K562 (cell line): ENCODE results near the gene NEDD8. TPM values are rescaled to one million over a fixed set of nuclear protein-coding genes. Genes with fewer than 3 reads are reported as not detected.

Experiments used
- BRD4 ChIP-seq: fragments of 200-600 bp; sonication (generic); IDR thresholded peaks from 2 replicates; pipeline ENCODE4 v1.6.1; 2017; ENCODE audit warnings: inconsistent platforms
- NELFE ChIP-seq: IDR thresholded peaks from 2 replicates; pipeline ENCODE4 v1.6.1; 2011; ENCODE audit warnings: mild to moderate bottlenecking; ENCODE audit not compliant: insufficient read depth, insufficient read length
- TGIF2 ChIP-seq: sonication (generic); formaldehyde crosslinking; IDR thresholded peaks from 2 replicates; pipeline ENCODE4 v1.8.1; 2022; ENCODE audit warnings: mild to moderate bottlenecking, missing genetic modification reagents, moderate library complexity
- ZBTB7A ChIP-seq: IDR thresholded peaks from 2 replicates; pipeline ENCODE4 v1.6.1; 2011; ENCODE audit warnings: low read depth, mild to moderate bottlenecking, low read length, moderate library complexity, borderline replicate concordance; ENCODE audit not compliant: control insufficient read depth
- ZNF740 ChIP-seq, 3 experiments: fragments of 200-800 bp in 1 of 3; sonication (Bioruptor generic) in 1 of 3; sonication (generic) in 1 of 3; formaldehyde crosslinking in 1 of 3; IDR thresholded peaks; 2 replicates each; pipeline versions ENCODE4 v1.6.1 to v1.8.0; 2016 to 2022; ENCODE audit warnings: mild to moderate bottlenecking in 2 of 3, missing compliant biosample characterization in 2 of 3, missing genetic modification characterization in 2 of 3, missing genetic modification reagents in 1 of 3
- polyA plus RNA-seq, 8 experiments: library from polyadenylated mRNA; depleted of rRNA in 4 of 8; stranded (reverse) in 5 of 8; unstranded in 3 of 8; fragments of >200 nt; fragmentation: Nextera tagmentation in 2 of 8; fragmentation: Illumina TruSeq in 1 of 8; extraction: Ambion mirVana in 2 of 8; extraction: Trizol in 1 of 8; gene quantifications; 2 replicates each; pipeline versions ENCODE4 v1.2.1 to v1.2.3, GENCODE V29; 2011 to 2014; ENCODE audit warnings: inconsistent platforms in 1 of 8, missing spikeins in 1 of 8
- total RNA-seq, 7 experiments: library from RNA; depleted of rRNA in 6 of 7; stranded (reverse); fragments of >200 nt in 6 of 7; fragmentation: Illumina TruSeq in 2 of 7; extraction: Trizol in 2 of 7; gene quantifications; 2 replicates each; pipeline versions ENCODE4 v1.2.1 to v1.2.3, GENCODE V29; 2011 to 2021; ENCODE audit warnings: low replicate concordance in 1 of 7
- TF ChIP-seq, protein P1 (sequence below): IDR thresholded peaks from 2 replicates; pipeline ENCODE4 v1.6.1; 2014; ENCODE audit warnings: antibody characterized with exemption
- TF ChIP-seq, protein P2 (sequence below): fragments of 450-650 bp; IDR thresholded peaks from 2 replicates; pipeline ENCODE4 v1.6.1; 2018; ENCODE audit not compliant: partially characterized antibody

Gene NEDD8
- total and polyA plus RNA-seq, 9 of the 15 experiments (the other 6 are each of a cell fraction or from before 2014, with no cell fraction given), result 142 to 691 (median 260) TPM

DNA sequence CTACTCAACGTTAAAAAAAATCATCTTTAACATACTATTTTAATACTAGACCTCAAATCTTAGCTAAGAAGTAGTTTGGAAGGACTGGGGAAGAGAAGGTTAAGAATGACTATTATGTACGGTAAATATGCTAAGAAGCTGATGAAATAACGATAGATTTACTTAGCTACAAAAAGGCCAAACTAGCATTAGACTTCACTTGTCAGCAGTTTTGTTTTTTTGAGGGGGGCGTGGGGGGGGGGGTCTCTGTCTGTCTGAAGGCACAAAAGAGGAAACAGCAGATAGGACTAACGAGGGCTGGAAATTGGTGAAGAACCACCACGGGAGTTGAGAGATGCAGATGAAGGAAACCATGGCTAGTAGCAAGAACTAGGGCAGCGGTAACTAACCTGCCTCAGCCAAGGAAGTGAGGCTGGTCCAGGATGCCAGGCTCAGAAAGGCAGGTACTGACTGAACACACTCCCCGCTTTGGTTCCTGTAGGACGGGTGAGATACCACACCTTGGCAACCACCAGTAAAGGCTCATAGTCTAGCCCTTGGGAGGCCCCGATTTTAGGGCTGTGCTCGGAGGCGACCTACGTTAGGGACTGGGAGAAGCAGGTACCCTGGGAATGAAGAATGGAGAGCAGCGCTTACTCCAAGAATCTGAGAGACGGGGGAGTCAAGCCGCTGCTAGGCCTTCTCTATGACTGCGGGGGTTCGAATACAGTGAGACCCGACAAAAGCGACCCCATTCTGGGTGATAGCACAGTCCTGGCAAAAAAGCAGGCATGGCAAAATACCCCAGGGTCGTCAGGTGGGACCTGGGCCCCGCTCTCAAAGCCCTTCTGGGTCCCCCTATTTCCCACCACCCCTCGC is 675 bp downstream of the NEDD8 start (continued):
- TF ChIP-seq, protein P1, sequence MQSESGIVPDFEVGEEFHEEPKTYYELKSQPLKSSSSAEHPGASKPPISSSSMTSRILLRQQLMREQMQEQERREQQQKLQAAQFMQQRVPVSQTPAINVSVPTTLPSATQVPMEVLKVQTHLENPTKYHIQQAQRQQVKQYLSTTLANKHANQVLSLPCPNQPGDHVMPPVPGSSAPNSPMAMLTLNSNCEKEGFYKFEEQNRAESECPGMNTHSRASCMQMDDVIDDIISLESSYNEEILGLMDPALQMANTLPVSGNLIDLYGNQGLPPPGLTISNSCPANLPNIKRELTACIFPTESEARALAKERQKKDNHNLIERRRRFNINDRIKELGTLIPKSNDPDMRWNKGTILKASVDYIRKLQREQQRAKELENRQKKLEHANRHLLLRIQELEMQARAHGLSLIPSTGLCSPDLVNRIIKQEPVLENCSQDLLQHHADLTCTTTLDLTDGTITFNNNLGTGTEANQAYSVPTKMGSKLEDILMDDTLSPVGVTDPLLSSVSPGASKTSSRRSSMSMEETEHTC, result no peak
- no peak for TF ChIP-seq NELFE
- TF ChIP-seq TGIF2 (CRISPR knock-in tag), result no peak
- no peak for TF ChIP-seq ZNF740 (CRISPR knock-in tag; IDR thresholded peaks at IDR 0.05)
- no peak for TF ChIP-seq ZNF740 (tag; IDR thresholded peaks at IDR 0.05)
- TF ChIP-seq, protein P2, sequence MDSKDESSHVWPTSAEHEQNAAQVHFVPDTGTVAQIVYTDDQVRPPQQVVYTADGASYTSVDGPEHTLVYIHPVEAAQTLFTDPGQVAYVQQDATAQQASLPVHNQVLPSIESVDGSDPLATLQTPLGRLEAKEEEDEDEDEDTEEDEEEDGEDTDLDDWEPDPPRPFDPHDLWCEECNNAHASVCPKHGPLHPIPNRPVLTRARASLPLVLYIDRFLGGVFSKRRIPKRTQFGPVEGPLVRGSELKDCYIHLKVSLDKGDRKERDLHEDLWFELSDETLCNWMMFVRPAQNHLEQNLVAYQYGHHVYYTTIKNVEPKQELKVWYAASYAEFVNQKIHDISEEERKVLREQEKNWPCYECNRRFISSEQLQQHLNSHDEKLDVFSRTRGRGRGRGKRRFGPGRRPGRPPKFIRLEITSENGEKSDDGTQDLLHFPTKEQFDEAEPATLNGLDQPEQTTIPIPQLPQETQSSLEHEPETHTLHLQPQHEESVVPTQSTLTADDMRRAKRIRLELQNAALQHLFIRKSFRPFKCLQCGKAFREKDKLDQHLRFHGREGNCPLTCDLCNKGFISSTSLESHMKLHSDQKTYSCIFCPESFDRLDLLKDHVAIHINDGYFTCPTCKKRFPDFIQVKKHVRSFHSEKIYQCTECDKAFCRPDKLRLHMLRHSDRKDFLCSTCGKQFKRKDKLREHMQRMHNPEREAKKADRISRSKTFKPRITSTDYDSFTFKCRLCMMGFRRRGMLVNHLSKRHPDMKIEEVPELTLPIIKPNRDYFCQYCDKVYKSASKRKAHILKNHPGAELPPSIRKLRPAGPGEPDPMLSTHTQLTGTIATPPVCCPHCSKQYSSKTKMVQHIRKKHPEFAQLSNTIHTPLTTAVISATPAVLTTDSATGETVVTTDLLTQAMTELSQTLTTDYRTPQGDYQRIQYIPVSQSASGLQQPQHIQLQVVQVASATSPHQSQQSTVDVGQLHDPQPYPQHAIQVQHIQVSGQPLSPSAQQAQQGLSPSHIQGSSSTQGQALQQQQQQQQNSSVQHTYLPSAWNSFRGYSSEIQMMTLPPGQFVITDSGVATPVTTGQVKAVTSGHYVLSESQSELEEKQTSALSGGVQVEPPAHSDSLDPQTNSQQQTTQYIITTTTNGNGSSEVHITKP, result peak; percentile 86
- TF ChIP-seq BRD4, result no peak
- peak; percentile 34; the same call in 1 of the 2 replicates for TF ChIP-seq ZBTB7A
